HepG2 (cell line): ENCODE results near the gene TNFRSF6B. TPM values are rescaled to one million over a fixed set of nuclear protein-coding genes. Genes with fewer than 3 reads are reported as not detected.

Experiments used
- ARID2 ChIP-seq: sonication (generic); formaldehyde crosslinking; IDR thresholded peaks from 2 replicates; pipeline ENCODE4 v1.8.1; 2022; ENCODE audit warnings: mild to moderate bottlenecking, missing genetic modification reagents, borderline replicate concordance
- EZH2 ChIP-seq: conservative IDR thresholded peaks from 2 replicates; pipeline ENCODE4 v1.6.1; 2012; ENCODE audit warnings: mild to moderate bottlenecking, low read depth, low read length, moderate library complexity
- HOXD1 ChIP-seq: sonication (generic); formaldehyde crosslinking; IDR thresholded peaks from 2 replicates; pipeline ENCODE4 v1.5.0; 2020; ENCODE audit warnings: missing genetic modification reagents
- LRRFIP1 ChIP-seq: sonication (generic); formaldehyde crosslinking; conservative IDR thresholded peaks from 2 replicates; pipeline ENCODE4 v1.4.0; 2020; ENCODE audit warnings: missing genetic modification reagents
- MIXL1 ChIP-seq: IDR thresholded peaks from 2 replicates; pipeline ENCODE4 v1.6.1; 2016
- NFIC ChIP-seq: IDR thresholded peaks from 2 replicates; pipeline ENCODE4 v1.6.1; 2012; ENCODE audit warnings: mild to moderate bottlenecking, low read length, inconsistent platforms
- NR2F6 ChIP-seq, 2 experiments: IDR thresholded peaks; 2 replicates each; pipeline ENCODE4 v1.6.1; 2016; ENCODE audit warnings: antibody characterized with exemption in 1 of 2, mild to moderate bottlenecking in 1 of 2
- SP4 ChIP-seq: sonication (generic); formaldehyde crosslinking; IDR thresholded peaks from 2 replicates; pipeline ENCODE4 v1.8.1; 2023; ENCODE audit warnings: mild to moderate bottlenecking, missing genetic modification reagents
- TP53 ChIP-seq: sonication (generic); formaldehyde crosslinking; conservative IDR thresholded peaks from 2 replicates; pipeline ENCODE4 v1.4.0; 2020; ENCODE audit warnings: missing genetic modification reagents
- ZNF24 ChIP-seq: fragments of 450-650 bp; IDR thresholded peaks from 2 replicates; pipeline ENCODE4 v1.6.1; 2017; ENCODE audit warnings: antibody characterized with exemption, mild to moderate bottlenecking
- ZNF282 ChIP-seq: fragments of 450-650 bp; IDR thresholded peaks from 2 replicates; pipeline ENCODE4 v1.6.1; 2018; ENCODE audit not compliant: partially characterized antibody
- ZNF484 ChIP-seq: sonication (generic); formaldehyde crosslinking; IDR thresholded peaks from 2 replicates; pipeline ENCODE4 v1.5.1; 2020; ENCODE audit warnings: mild to moderate bottlenecking, low read depth, missing genetic modification reagents, borderline replicate concordance
- ZNF546 ChIP-seq: sonication (generic); formaldehyde crosslinking; conservative IDR thresholded peaks from 2 replicates; pipeline ENCODE4 v1.8.1; 2023; ENCODE audit warnings: mild to moderate bottlenecking, missing genetic modification reagents
- ZNF570 ChIP-seq: sonication (generic); formaldehyde crosslinking; IDR thresholded peaks from 2 replicates; pipeline ENCODE4 v1.4.0; 2020; ENCODE audit warnings: mild to moderate bottlenecking, missing genetic modification reagents, borderline replicate concordance
- ZNF646 ChIP-seq: sonication (generic); formaldehyde crosslinking; IDR thresholded peaks from 2 replicates; pipeline ENCODE4 v1.9.0; 2021; ENCODE audit warnings: mild to moderate bottlenecking, missing genetic modification reagents
- ZNF691 ChIP-seq: sonication (generic); formaldehyde crosslinking; IDR thresholded peaks from 2 replicates; pipeline ENCODE4 v1.4.0; 2020; ENCODE audit warnings: missing genetic modification reagents, low read depth, mild to moderate bottlenecking, borderline replicate concordance
- ZNF746 ChIP-seq: sonication (generic); formaldehyde crosslinking; IDR thresholded peaks from 2 replicates; pipeline ENCODE4 v1.8.0; 2022; ENCODE audit warnings: mild to moderate bottlenecking, missing genetic modification reagents
- ZNF766 ChIP-seq: sonication (generic); formaldehyde crosslinking; IDR thresholded peaks from 2 replicates; pipeline ENCODE4 v1.5.0; 2020; ENCODE audit warnings: missing genetic modification reagents, borderline replicate concordance
- polyA plus RNA-seq, 8 experiments: library from polyadenylated mRNA; depleted of rRNA in 3 of 8; stranded (reverse) in 7 of 8; unstranded in 1 of 8; fragments of >200 nt; fragmentation: Illumina TruSeq in 4 of 8; extraction: Trizol in 4 of 8; gene quantifications; 2 replicates each; pipeline versions ENCODE4 v1.2.1 to v1.2.3, GENCODE V29; 2011 to 2016; ENCODE audit warnings: low read depth in 4 of 8, missing spikeins in 1 of 8, mixed read lengths in 1 of 8; ENCODE audit not compliant: insufficient read depth in 1 of 8
- total RNA-seq, 5 experiments: library from RNA; depleted of rRNA; stranded (reverse); fragments of >200 nt; fragmentation: Illumina TruSeq; extraction: Trizol; gene quantifications; 2 replicates each; pipeline ENCODE4 v1.2.3, GENCODE V29; 2016; ENCODE audit warnings: low read depth in 1 of 5

Gene TNFRSF6B
- total and polyA plus RNA-seq, 2 of the 13 experiments (the other 11 are each of a cell fraction or from before 2014, with no cell fraction given): 0.24 TPM; not detected in 1

GRCh38 chr20:63744574-63745423 is 48.3 kb downstream of the TNFRSF6B start (continued):
- TF ChIP-seq ZNF766 (CRISPR knock-in tag) (no peak), ZNF570 (CRISPR knock-in tag) (0 out of 2 replicates have a peak, but pooled peaks have one; percentile 76), ZNF282 (no peak), SP4 (no peak), EZH2 (no peak), TP53 (CRISPR knock-in tag) (no peak), NR2F6 (IDR thresholded peaks at IDR 0.05) (no peak), NR2F6 (CRISPR knock-in tag; IDR thresholded peaks at IDR 0.05) (no peak; the same call in 1 of the 2 replicates), NFIC (no peak; the same call in 1 of the 2 replicates), MIXL1 (CRISPR knock-in tag) (no peak), HOXD1 (no peak), ZNF24 (no peak), ZNF484 (CRISPR knock-in tag) (no peak), ARID2 (CRISPR knock-in tag) (no peak), ZNF691 (peak; percentile 45; the same call in 1 of the 2 replicates), ZNF546 (CRISPR knock-in tag) (no peak), ZNF746 (CRISPR knock-in tag) (no peak), ZNF646 (CRISPR knock-in tag) (no peak), LRRFIP1 (no peak)
